Loucy (cell line): ENCODE measurements around the gene C19orf18.

Source experiments
- H2AFZ ChIP-seq: fragments of 200-600 bp; sonication (generic); 2 replicates; pipeline ENCODE4 v1.6.0; 2016; ENCODE audit warnings: antibody characterized with exemption, mild to moderate bottlenecking, low read length, moderate library complexity
- H3F3A ChIP-seq: fragments of 200-600 bp; 2 replicates; pipeline ENCODE4 v1.6.0; 2016; ENCODE audit warnings: antibody characterized with exemption, low read depth, mild to moderate bottlenecking
- H3K27me3 ChIP-seq: fragments of 200-600 bp; sonication (generic); 2 replicates; pipeline ENCODE4 v1.6.1; 2014; ENCODE audit warnings: low read length, mild to moderate bottlenecking; ENCODE audit not compliant: insufficient read depth, poor library complexity, severe bottlenecking
- H3K36me3 ChIP-seq: fragments of 200-600 bp; sonication (generic); 2 replicates; pipeline ENCODE4 v1.6.1; 2016; ENCODE audit warnings: low read length; ENCODE audit not compliant: insufficient read depth
- H3K4me1 ChIP-seq: fragments of 200-600 bp; sonication (generic); 2 replicates; pipeline ENCODE4 v1.5.1; 2014; ENCODE audit warnings: low read length, mild to moderate bottlenecking; ENCODE audit not compliant: insufficient read depth, poor library complexity, severe bottlenecking
- H3K4me2 ChIP-seq: fragments of 200-600 bp; sonication (generic); 2 replicates; pipeline ENCODE4 v1.6.0; 2014; ENCODE audit warnings: antibody characterized with exemption, low read length, low read depth, mild to moderate bottlenecking; ENCODE audit not compliant: poor library complexity, severe bottlenecking
- H3K4me3 ChIP-seq: fragments of 200-600 bp; sonication (generic); 2 replicates; pipeline ENCODE4 v1.5.1; 2014; ENCODE audit warnings: low read length, mild to moderate bottlenecking, mixed read lengths; ENCODE audit not compliant: poor library complexity, severe bottlenecking
- H3K79me2 ChIP-seq: fragments of 200-600 bp; sonication (generic); 2 replicates; pipeline ENCODE4 v1.6.1; 2014; ENCODE audit warnings: low read length; ENCODE audit not compliant: insufficient read depth
- H3K9ac ChIP-seq: fragments of 200-600 bp; sonication (generic); 2 replicates; pipeline ENCODE4 v1.6.0; 2014; ENCODE audit warnings: mild to moderate bottlenecking, low read depth, low read length, moderate library complexity; ENCODE audit not compliant: poor library complexity, severe bottlenecking
- H3K9me2 ChIP-seq: fragments of 200-600 bp; sonication (generic); replicated peaks from 2 replicates; pipeline ENCODE4 v1.6.1; 2016; ENCODE audit warnings: low read depth, low read length, mixed read lengths
- H3K9me3 ChIP-seq: fragments of 200-600 bp; sonication (generic); 2 replicates; pipeline ENCODE4 v1.6.1; 2014; ENCODE audit warnings: mild to moderate bottlenecking, antibody characterized with exemption, low read length, low read depth; ENCODE audit not compliant: insufficient read depth
- H4K20me1 ChIP-seq: fragments of 200-600 bp; sonication (generic); 2 replicates; pipeline ENCODE4 v1.6.0; 2014; ENCODE audit warnings: antibody characterized with exemption, low read length, mild to moderate bottlenecking; ENCODE audit not compliant: insufficient read depth, poor library complexity, severe bottlenecking
- EZH2phosphoT487 ChIP-seq: fragments of 200-600 bp; IDR thresholded peaks from 2 replicates; pipeline ENCODE4 v1.6.1; 2018; ENCODE audit warnings: antibody characterized with exemption, mild to moderate bottlenecking, moderate library complexity, borderline replicate concordance
- TF ChIP-seq, protein P1 (sequence below): fragments of 200-600 bp; sonication (generic); conservative IDR thresholded peaks from 2 replicates; pipeline ENCODE4 v1.5.1; 2014; ENCODE audit warnings: mild to moderate bottlenecking, antibody characterized with exemption, low read length

Gene C19orf18

GRCh38 chr19:58020129-58020528 lies 45.8 kb upstream of the C19orf18 start:
- H3K9me3 ChIP-seq = peaks cover 11% of the 10 kb centered on the region; the same call in 1 of the 2 replicates
- no peak overlapping the region for H3K4me2 ChIP-seq
- H3K9ac ChIP-seq = no peak overlapping the region
- H4K20me1 ChIP-seq = no peaks in the 10 kb centered on the region
- H3K27me3 ChIP-seq = no peaks in the 10 kb centered on the region
- no peak overlapping the region for H3K4me3 ChIP-seq
- no peaks in the 10 kb centered on the region for H3K79me2 ChIP-seq
- H3K36me3 ChIP-seq = no peaks in the 10 kb centered on the region
- no peaks in the 10 kb centered on the region for H3F3A ChIP-seq
- no peak for TF ChIP-seq EZH2phosphoT487
- TF ChIP-seq, protein P1, sequence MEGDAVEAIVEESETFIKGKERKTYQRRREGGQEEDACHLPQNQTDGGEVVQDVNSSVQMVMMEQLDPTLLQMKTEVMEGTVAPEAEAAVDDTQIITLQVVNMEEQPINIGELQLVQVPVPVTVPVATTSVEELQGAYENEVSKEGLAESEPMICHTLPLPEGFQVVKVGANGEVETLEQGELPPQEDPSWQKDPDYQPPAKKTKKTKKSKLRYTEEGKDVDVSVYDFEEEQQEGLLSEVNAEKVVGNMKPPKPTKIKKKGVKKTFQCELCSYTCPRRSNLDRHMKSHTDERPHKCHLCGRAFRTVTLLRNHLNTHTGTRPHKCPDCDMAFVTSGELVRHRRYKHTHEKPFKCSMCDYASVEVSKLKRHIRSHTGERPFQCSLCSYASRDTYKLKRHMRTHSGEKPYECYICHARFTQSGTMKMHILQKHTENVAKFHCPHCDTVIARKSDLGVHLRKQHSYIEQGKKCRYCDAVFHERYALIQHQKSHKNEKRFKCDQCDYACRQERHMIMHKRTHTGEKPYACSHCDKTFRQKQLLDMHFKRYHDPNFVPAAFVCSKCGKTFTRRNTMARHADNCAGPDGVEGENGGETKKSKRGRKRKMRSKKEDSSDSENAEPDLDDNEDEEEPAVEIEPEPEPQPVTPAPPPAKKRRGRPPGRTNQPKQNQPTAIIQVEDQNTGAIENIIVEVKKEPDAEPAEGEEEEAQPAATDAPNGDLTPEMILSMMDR = no peak
- no peaks in the 10 kb centered on the region for H3K9me2 ChIP-seq
- H2AFZ ChIP-seq = no peak overlapping the region
- H3K4me1 ChIP-seq = no peaks in the 10 kb centered on the region

- H3K4me3 ChIP-seq = no peak overlapping the region
- H2AFZ ChIP-seq = no peak overlapping the region
- H4K20me1 ChIP-seq = no peaks in the 10 kb centered on the region
- no peaks in the 10 kb centered on the region for H3K9me2 ChIP-seq
- H3K36me3 ChIP-seq = no peaks in the 10 kb centered on the region
- no peaks in the 10 kb centered on the region for H3K4me1 ChIP-seq
- H3K4me2 ChIP-seq = no peak overlapping the region
- no peaks in the 10 kb centered on the region for H3F3A ChIP-seq
- H3K79me2 ChIP-seq = no peaks in the 10 kb centered on the region
- no peak overlapping the region for H3K9ac ChIP-seq
- H3K9me3 ChIP-seq = peaks cover 13% of the 10 kb centered on the region; the same call in 1 of the 2 replicates
- H3K27me3 ChIP-seq = no peaks in the 10 kb centered on the region
- TF ChIP-seq, protein P1 = no peak
- no peak for TF ChIP-seq EZH2phosphoT487
These were observed 39.8 kb upstream of the C19orf18 start for GRCh38 chr19:58014141-58014540.

DNA sequence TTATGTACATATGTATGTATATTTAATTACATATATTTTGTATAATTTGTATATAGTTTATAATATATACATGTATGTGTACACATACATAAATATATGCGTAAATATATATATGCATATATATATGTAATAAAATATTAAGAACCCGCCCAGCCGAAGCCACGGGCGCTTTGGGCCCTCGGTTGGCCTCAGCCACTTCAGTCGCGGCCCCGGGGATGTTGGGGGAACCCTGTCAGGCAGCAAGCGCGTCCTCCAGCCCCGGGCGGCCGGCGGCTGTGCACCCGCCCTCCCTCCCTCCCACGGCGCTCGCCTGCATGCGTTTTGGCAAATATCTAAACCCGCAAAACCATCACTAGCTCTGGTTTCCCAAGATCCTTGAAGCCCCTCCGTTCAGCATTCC lies 36.2 kb upstream of the C19orf18 start:
- H3K4me3 ChIP-seq = no peak overlapping the region
- no peaks in the 10 kb centered on the region for H3K79me2 ChIP-seq
- no peaks in the 10 kb centered on the region for H3K9me2 ChIP-seq
- peaks cover 6% of the 10 kb centered on the region; the same call in 1 of the 2 replicates for H3K9me3 ChIP-seq
- no peak overlapping the region for H2AFZ ChIP-seq
- H3K27me3 ChIP-seq = no peaks in the 10 kb centered on the region
- no peak overlapping the region for H3K9ac ChIP-seq
- H3K4me1 ChIP-seq = no peaks in the 10 kb centered on the region
- H4K20me1 ChIP-seq = no peaks in the 10 kb centered on the region
- TF ChIP-seq, protein P1 = no peak
- TF ChIP-seq EZH2phosphoT487 = no peak
- no peak overlapping the region for H3K4me2 ChIP-seq
- 0 out of 2 replicates have a peak, but pooled peaks cover 3% of the 10 kb centered on the region for H3K36me3 ChIP-seq
- no peaks in the 10 kb centered on the region for H3F3A ChIP-seq
